RWPE2 (cell line): ENCODE data around the gene LENEP.

Experiments
- ATAC-seq: fragments of 200-7000 bp; cut with Tn5 transposase; 3 replicates; pipeline ENCODE4 v1.9.1; 2021; ENCODE audit warnings: low read depth
- DNase-seq: peaks from one replicate; pipeline ENCODE4 v3.0.0-alpha.2; 2020; ENCODE audit warnings: low spot score
- H3K27ac ChIP-seq: fragments of 450-650 bp; 2 replicates; pipeline ENCODE4 v1.5.1; 2017; ENCODE audit warnings: mild to moderate bottlenecking; ENCODE audit not compliant: poor library complexity, severe bottlenecking
- H3K27me3 ChIP-seq: fragments of 250-450 bp; sonication (Bioruptor Pico); 2 replicates; pipeline ENCODE4 v1.5.1; 2021; ENCODE audit warnings: mild to moderate bottlenecking, moderate library complexity; ENCODE audit not compliant: insufficient read depth, poor library complexity, severe bottlenecking
- H3K36me3 ChIP-seq: fragments of 250-450 bp; sonication (Bioruptor Pico); 2 replicates; pipeline ENCODE4 v1.5.1; 2020; ENCODE audit warnings: low read depth, mild to moderate bottlenecking, moderate library complexity
- H3K4me1 ChIP-seq: fragments of 250-450 bp; sonication (Bioruptor Pico); 2 replicates; pipeline ENCODE4 v1.5.1; 2021; ENCODE audit warnings: mild to moderate bottlenecking, moderate library complexity; ENCODE audit not compliant: insufficient read depth, poor library complexity, severe bottlenecking
- H3K4me3 ChIP-seq: fragments of 250-450 bp; sonication (Bioruptor Pico); 2 replicates; pipeline ENCODE4 v1.5.1; 2021; ENCODE audit warnings: mild to moderate bottlenecking, moderate library complexity; ENCODE audit not compliant: severe bottlenecking
- H3K9me3 ChIP-seq: fragments of 250-450 bp; sonication (Bioruptor Pico); 2 replicates; pipeline ENCODE4 v1.5.1; 2021; ENCODE audit warnings: mild to moderate bottlenecking, moderate library complexity; ENCODE audit not compliant: severe bottlenecking
- TF ChIP-seq, protein P1 (sequence below): fragments of 450-650 bp; IDR thresholded peaks from one replicate; pipeline ENCODE4 v1.5.1; 2017; ENCODE audit warnings: mild to moderate bottlenecking, moderate library complexity; ENCODE audit not compliant: poor library complexity, severe bottlenecking

LENEP gene

DNA sequence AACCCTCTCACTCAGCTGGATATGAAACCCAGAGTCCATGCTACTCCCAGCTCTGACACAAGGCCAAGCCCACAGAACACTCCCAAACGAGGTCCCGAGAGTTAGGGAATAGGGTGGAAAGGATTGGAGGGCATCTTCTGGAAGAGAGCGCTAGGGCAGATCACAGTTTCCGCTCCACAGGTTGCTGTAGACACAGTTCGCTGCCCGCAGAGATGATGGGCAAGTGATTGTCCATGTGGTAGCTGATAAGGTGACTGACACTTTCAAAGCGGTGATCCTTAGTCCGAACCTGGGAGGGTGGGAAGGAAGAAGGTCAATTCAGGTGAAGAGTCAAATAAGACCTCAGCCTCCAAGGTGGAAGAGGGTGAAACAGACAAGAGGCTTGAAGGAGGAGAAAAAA lies 29.7 kb upstream of the LENEP start:
- Histone ChIP-seq H3K9me3 (no peaks in the 10 kb centered on the region), H3K4me3 (no peak overlapping the region), H3K27ac (peak overlapping the region; percentile 99), H3K36me3 (peaks cover 72% of the 10 kb centered on the region), H3K4me1 (peaks cover 22% of the 10 kb centered on the region), H3K27me3 (no peaks in the 10 kb centered on the region)
- DNase-seq = no peak
- ATAC-seq = no peak
- TF ChIP-seq, protein P1, sequence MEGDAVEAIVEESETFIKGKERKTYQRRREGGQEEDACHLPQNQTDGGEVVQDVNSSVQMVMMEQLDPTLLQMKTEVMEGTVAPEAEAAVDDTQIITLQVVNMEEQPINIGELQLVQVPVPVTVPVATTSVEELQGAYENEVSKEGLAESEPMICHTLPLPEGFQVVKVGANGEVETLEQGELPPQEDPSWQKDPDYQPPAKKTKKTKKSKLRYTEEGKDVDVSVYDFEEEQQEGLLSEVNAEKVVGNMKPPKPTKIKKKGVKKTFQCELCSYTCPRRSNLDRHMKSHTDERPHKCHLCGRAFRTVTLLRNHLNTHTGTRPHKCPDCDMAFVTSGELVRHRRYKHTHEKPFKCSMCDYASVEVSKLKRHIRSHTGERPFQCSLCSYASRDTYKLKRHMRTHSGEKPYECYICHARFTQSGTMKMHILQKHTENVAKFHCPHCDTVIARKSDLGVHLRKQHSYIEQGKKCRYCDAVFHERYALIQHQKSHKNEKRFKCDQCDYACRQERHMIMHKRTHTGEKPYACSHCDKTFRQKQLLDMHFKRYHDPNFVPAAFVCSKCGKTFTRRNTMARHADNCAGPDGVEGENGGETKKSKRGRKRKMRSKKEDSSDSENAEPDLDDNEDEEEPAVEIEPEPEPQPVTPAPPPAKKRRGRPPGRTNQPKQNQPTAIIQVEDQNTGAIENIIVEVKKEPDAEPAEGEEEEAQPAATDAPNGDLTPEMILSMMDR = no peak

GRCh38 chr1:154964359-154964758 lies 29.0 kb upstream of the LENEP start:
- ATAC-seq = no peak
- H3K4me1 ChIP-seq = peaks cover 23% of the 10 kb centered on the region
- DNase-seq = no peak
- peak overlapping the region; percentile 99 for H3K27ac ChIP-seq
- no peak overlapping the region for H3K4me3 ChIP-seq
- H3K9me3 ChIP-seq = no peaks in the 10 kb centered on the region
- H3K36me3 ChIP-seq = peaks cover 77% of the 10 kb centered on the region
- no peaks in the 10 kb centered on the region for H3K27me3 ChIP-seq
- TF ChIP-seq, protein P1 = no peak

DNA sequence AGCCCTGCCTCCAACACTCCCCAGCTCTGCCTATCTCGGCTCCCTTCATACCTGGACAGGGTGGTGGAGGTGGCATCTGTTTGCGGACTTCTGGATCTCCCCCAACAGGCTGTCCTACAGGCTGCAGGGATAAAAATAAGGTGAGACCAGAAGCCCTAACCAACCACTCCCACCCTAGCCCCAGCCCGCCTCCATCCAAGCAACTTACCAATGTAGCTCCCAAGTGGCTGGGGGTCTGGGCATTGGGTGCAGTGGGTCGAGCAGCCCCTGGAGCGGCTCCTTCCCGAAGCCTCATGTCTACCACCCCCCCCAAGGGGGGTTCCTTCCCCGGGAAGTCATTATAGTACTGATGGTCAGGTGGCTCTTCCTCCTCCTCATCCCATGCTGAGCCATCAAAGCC lies 27.3 kb upstream of the LENEP start:
- peaks cover 23% of the 10 kb centered on the region for H3K4me1 ChIP-seq
- no peaks in the 10 kb centered on the region for H3K9me3 ChIP-seq
- no peak for DNase-seq
- no peak overlapping the region for H3K4me3 ChIP-seq
- TF ChIP-seq, protein P1 = no peak
- no peaks in the 10 kb centered on the region for H3K27me3 ChIP-seq
- peak overlapping the region; percentile 99 for H3K27ac ChIP-seq
- ATAC-seq = no peak
- peaks cover 73% of the 10 kb centered on the region for H3K36me3 ChIP-seq

GRCh38 chr1:154967331-154967950 lies 25.9 kb upstream of the LENEP start:
- H3K4me1 ChIP-seq = peaks cover 32% of the 10 kb centered on the region
- no peaks in the 10 kb centered on the region for H3K27me3 ChIP-seq
- no peaks in the 10 kb centered on the region for H3K9me3 ChIP-seq
- H3K36me3 ChIP-seq = peaks cover 70% of the 10 kb centered on the region
- DNase-seq (no peak), ATAC-seq (no peak)
- no peak overlapping the region for H3K4me3 ChIP-seq
- TF ChIP-seq, protein P1 = no peak
- peak overlapping the region; percentile 99 for H3K27ac ChIP-seq

- Histone ChIP-seq H3K9me3 (no peaks in the 10 kb centered on the region), H3K27me3 (no peaks in the 10 kb centered on the region), H3K4me1 (peaks cover 33% of the 10 kb centered on the region), H3K27ac (peak overlapping the region; percentile 99), H3K4me3 (peak overlapping the region; percentile 57), H3K36me3 (peaks cover 57% of the 10 kb centered on the region)
- TF ChIP-seq, protein P1 = no peak
- DNase-seq = no peak
- ATAC-seq = no peak
Measured at GRCh38 chr1:154968731-154969130, 24.7 kb upstream of the LENEP start.
